GM10248 (cell line): ENCODE results near the gene FLOT1.

ENCODE experiments used
- CTCF ChIA-PET: fragments of 300-600 bp; sonication (Branson Sonifier 250); formaldehyde crosslinking; extraction: SDS; loops from one replicate; lab custom pipeline; 2021; ENCODE audit warnings: antibody characterized with exemption; lab: Yijun Ruan, JAX
- POLR2A ChIA-PET: fragments of 350-650 bp; sonication (Branson Sonifier 250); formaldehyde crosslinking; extraction: SDS; loops from one replicate; lab custom pipeline; 2020; ENCODE audit warnings: antibody characterized with exemption; lab: Yijun Ruan, JAX
- DNase-seq: peaks from one replicate; pipeline ENCODE4 v3.0.0; 2012; ENCODE audit errors: extremely low spot score
- CTCF ChIP-seq: IDR thresholded peaks from 2 replicates; pipeline ENCODE4 v1.5.1; 2012; ENCODE audit warnings: mild to moderate bottlenecking, low read depth; ENCODE audit errors: extremely low read depth, missing control alignments, control extremely low read depth

The FLOT1 gene

DNA sequence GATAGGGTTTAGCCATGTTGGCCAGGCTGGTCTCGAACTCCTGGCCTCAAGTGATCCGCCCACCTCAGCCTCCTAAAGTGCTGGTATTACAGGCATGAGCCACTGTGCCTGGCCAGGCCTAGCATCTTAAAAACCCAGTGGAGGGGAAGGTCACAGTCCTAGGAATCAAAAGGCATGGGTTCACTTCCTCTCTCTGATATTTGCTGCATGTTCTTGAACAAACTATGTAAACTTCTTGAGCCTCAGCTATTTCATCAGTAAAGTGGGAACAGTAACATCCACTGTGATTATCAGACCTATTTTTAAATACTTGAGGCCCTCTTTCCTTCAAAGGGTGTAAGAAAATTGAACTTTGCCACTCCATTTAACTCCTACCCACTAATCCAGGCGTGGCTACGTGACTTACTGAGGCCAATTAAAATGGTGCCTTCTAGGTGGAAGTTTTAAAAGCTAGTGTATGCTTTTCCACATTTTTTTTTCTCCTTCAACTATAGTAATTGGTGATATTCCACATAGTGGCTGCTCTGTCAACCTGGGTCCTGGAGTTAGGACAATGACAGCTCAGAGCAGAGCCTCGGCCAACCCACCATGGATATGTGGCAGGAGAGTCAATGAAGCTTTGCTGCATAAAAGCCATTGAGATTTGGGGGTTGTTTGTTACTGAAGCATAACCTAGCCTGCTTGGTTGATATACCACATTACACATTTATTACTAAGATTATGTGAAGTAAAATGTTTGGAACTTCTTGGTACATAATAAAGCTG is 34.1 kb upstream of the FLOT1 start:
- ChIA-PET POLR2A (no interaction called here), CTCF (interaction anchor here (0.7 to 2.3 kb wide), 7 partner anchors 12 to 97 kb away, joined by 3 to 7 read pairs (median 3); no protein-coding TSS in a partner anchor)
- DNase-seq, result no peak
- TF ChIP-seq CTCF, result no peak

- no peak for DNase-seq
- ChIA-PET POLR2A (interaction anchor here (0.7 kb wide), 1 partner anchor 56 kb away, joined by 7 read pairs; no protein-coding TSS in a partner anchor), CTCF (interaction anchor here (0.9 to 1.6 kb wide), 3 partner anchors 30 to 601 kb away, joined by 3 to 7 read pairs (median 3); partner anchors contain the start of gene IER3)
- no peak for TF ChIP-seq CTCF
Observed at GRCh38 chr6:30775104-30775503, 32.6 kb upstream of the FLOT1 start.

GRCh38 chr6:30774701-30775100 is 32.2 kb upstream of the FLOT1 start:
- no peak for TF ChIP-seq CTCF
- ChIA-PET CTCF (interaction anchor here (1.3 to 1.6 kb wide), 2 partner anchors 30 to 95 kb away, joined by 3 to 7 read pairs; partner anchors contain the start of gene IER3), POLR2A (no interaction called here)
- no peak for DNase-seq

- TF ChIP-seq CTCF, result no peak
- CTCF ChIA-PET, result interaction anchor here (0.9 to 1.6 kb wide), 3 partner anchors 18 to 49 kb away, joined by 3 to 6 read pairs (median 3); no protein-coding TSS in a partner anchor
- POLR2A ChIA-PET, result no interaction called here
- no peak for DNase-seq
Observed at GRCh38 chr6:30770592-30770991, 28.1 kb upstream of the FLOT1 start.

GRCh38 chr6:30769853-30770524 is 27.5 kb upstream of the FLOT1 start:
- CTCF ChIA-PET, result interaction anchor here (1.0 to 2.4 kb wide), 10 partner anchors 9 to 317 kb away, joined by 3 to 7 read pairs (median 4); partner anchors contain the start of gene IER3
- POLR2A ChIA-PET, result interaction anchor here (1.0 kb wide), 1 partner anchor 25 kb away, joined by 3 read pairs; the partner anchor contains the start of gene IER3
- no peak for DNase-seq
- TF ChIP-seq CTCF, result no peak
